Amygdala (tissue), 56 donors: Measurements from ENCODE around the gene TRPM2.

Experiments
- DNase-seq, 56 donors: peaks; one replicate each; lab custom pipeline; 2025; lab: John Stamatoyannopoulos, UW

Gene TRPM2

GRCh38 chr21:44370027-44370735, 16.8 kb downstream of the TRPM2 start:
- peak in 2 of 56 donors; percentile 37 to 59 for DNase-seq

- no peak for DNase-seq
Measured at GRCh38 chr21:44370786-44371410, 17.5 kb downstream of the TRPM2 start.

- DNase-seq = no peak
Measured at GRCh38 chr21:44371596-44371995, 18.2 kb downstream of the TRPM2 start.

- no peak for DNase-seq
Measured at GRCh38 chr21:44372616-44373015, 19.2 kb downstream of the TRPM2 start.

GRCh38 chr21:44374601-44375280, 21.3 kb downstream of the TRPM2 start:
- no peak for DNase-seq

GRCh38 chr21:44375281-44375651, 21.8 kb downstream of the TRPM2 start:
- peak in 1 of 56 donors; percentile 20 for DNase-seq

GRCh38 chr21:44375761-44376241, 22.4 kb downstream of the TRPM2 start:
- DNase-seq = no peak

- no peak for DNase-seq
Measured at GRCh38 chr21:44376606-44377005, 23.2 kb downstream of the TRPM2 start.

- DNase-seq = no peak
Measured at GRCh38 chr21:44377201-44377921, 23.9 kb downstream of the TRPM2 start.

- no peak for DNase-seq
Measured at GRCh38 chr21:44377922-44378645, 24.7 kb downstream of the TRPM2 start.

- DNase-seq = no peak
Measured at GRCh38 chr21:44378646-44379514, 25.5 kb downstream of the TRPM2 start.

- DNase-seq = no peak
Measured at GRCh38 chr21:44379515-44379848, 26.1 kb downstream of the TRPM2 start.

GRCh38 chr21:44379991-44380865, 26.8 kb downstream of the TRPM2 start:
- DNase-seq = no peak

GRCh38 chr21:44380876-44381275, 27.5 kb downstream of the TRPM2 start:
- DNase-seq = no peak

GRCh38 chr21:44381874-44382273, 28.5 kb downstream of the TRPM2 start:
- DNase-seq = no peak

- DNase-seq = no peak
Measured at GRCh38 chr21:44382536-44382935, 29.1 kb downstream of the TRPM2 start.

GRCh38 chr21:44383216-44383615, 29.8 kb downstream of the TRPM2 start:
- no peak for DNase-seq

- DNase-seq = no peak
Measured at GRCh38 chr21:44384968-44385367, 31.5 kb downstream of the TRPM2 start.
